ENCODE results near the gene GMPPA.

Gene GMPPA

GRCh38 chr2:219506153-219506801, 7.6 kb downstream of the GMPPA start:
- no peak for DNase-seq (ENCODE audit: low read depth in 2 of 2)

GRCh38 chr2:219506802-219507526, 8.3 kb downstream of the GMPPA start:
- no peak for DNase-seq (ENCODE audit: low read depth in 2 of 2)

- no peak for DNase-seq (ENCODE audit: low read depth in 2 of 2)
Observed at GRCh38 chr2:219507581-219508443, 9.1 kb downstream of the GMPPA start.

- no peak for DNase-seq (ENCODE audit: low read depth in 2 of 2)
Observed at GRCh38 chr2:219508444-219508734, 9.7 kb downstream of the GMPPA start.

GRCh38 chr2:219508971-219509779, 10.5 kb downstream of the GMPPA start:
- no peak for DNase-seq (ENCODE audit: low read depth in 2 of 2)

- DNase-seq (ENCODE audit: low read depth in 2 of 2): peak in 1 of 2 donors; percentile 25
Observed at GRCh38 chr2:219509780-219510511, 11.3 kb downstream of the GMPPA start.

GRCh38 chr2:219510512-219511135, 11.9 kb downstream of the GMPPA start:
- DNase-seq (ENCODE audit: low read depth in 2 of 2): no peak

- DNase-seq (ENCODE audit: low read depth in 2 of 2): no peak
Observed at GRCh38 chr2:219511547-219512325, 13.0 kb downstream of the GMPPA start.

GRCh38 chr2:219512524-219513216, 14.0 kb downstream of the GMPPA start:
- no peak for DNase-seq (ENCODE audit: low read depth in 2 of 2)

- no peak for DNase-seq (ENCODE audit: low read depth in 2 of 2)
Observed at GRCh38 chr2:219513787-219514186, 15.1 kb downstream of the GMPPA start.

- DNase-seq (ENCODE audit: low read depth in 2 of 2): no peak
Observed at GRCh38 chr2:219514196-219514761, 15.6 kb downstream of the GMPPA start, which contains the start of gene ASIC4. Gene ASIC4, plus strand, starts transcription at chr2:219514482. Its CDS starts 243 bp downstream, at chr2:219514725.

- no peak for DNase-seq (ENCODE audit: low read depth in 2 of 2)
Observed at GRCh38 chr2:219514836-219515235, 16.1 kb downstream of the GMPPA start.

GRCh38 chr2:219515874-219516629, 17.4 kb downstream of the GMPPA start:
- DNase-seq (ENCODE audit: low read depth in 2 of 2): no peak

- DNase-seq (ENCODE audit: low read depth in 2 of 2): no peak
Observed at GRCh38 chr2:219516888-219517287, 18.2 kb downstream of the GMPPA start.

GRCh38 chr2:219517954-219518778, 19.5 kb downstream of the GMPPA start:
- no peak for DNase-seq (ENCODE audit: low read depth in 2 of 2)

GRCh38 chr2:219519526-219519916, 20.8 kb downstream of the GMPPA start:
- DNase-seq (ENCODE audit: low read depth in 2 of 2): no peak

- no peak for DNase-seq (ENCODE audit: low read depth in 2 of 2)
Observed at GRCh38 chr2:219520079-219520478, 21.4 kb downstream of the GMPPA start.
